PC-9 (cell line): ENCODE data around the gene KLHDC7B. TPM values are rescaled to one million over a fixed set of nuclear protein-coding genes. Genes with fewer than 3 reads are reported as not detected.

ENCODE experiments used
- BruUV-seq: library from RNA; stranded (reverse); fragments of 400-500 nt; replicated peaks from 2 replicates; lab custom pipeline; 2021; lab: Mats Ljungman, UMichigan
- CTCF ChIA-PET: fragments of 300-600 bp; sonication (Branson Sonifier 250); formaldehyde crosslinking; loops from one replicate; lab custom pipeline; 2022; ENCODE audit warnings: antibody characterized with exemption; lab: Charles Lee
- POLR2A ChIA-PET: fragments of 300-600 bp; sonication (Branson Sonifier 250); formaldehyde crosslinking; loops from one replicate; lab custom pipeline; 2022; ENCODE audit warnings: antibody characterized with exemption; ENCODE audit not compliant: unreplicated experiment; lab: Charles Lee
- DNase-seq, 2 experiments: peaks; one replicate each; pipeline versions ENCODE4 v3.0.0 to v3.0.0-alpha.2; 2015 to 2022; ENCODE audit warnings: mixed read lengths in 1 of 2
- H2AFZ ChIP-seq: fragments of 200-600 bp; sonication (generic); 2 replicates; pipeline ENCODE4 v1.8.1; 2017; ENCODE audit warnings: antibody characterized with exemption
- H3F3A ChIP-seq: fragments of 200-600 bp; sonication (generic); 2 replicates; pipeline ENCODE4 v1.8.1; 2017; ENCODE audit warnings: antibody characterized with exemption, mild to moderate bottlenecking, low read depth; ENCODE audit not compliant: insufficient read depth
- H3K27ac ChIP-seq: fragments of 200-600 bp; sonication (generic); 2 replicates; pipeline ENCODE4 v1.6.1; 2016; ENCODE audit warnings: mixed run types
- H3K27me3 ChIP-seq: fragments of 200-600 bp; sonication (generic); 2 replicates; pipeline ENCODE4 v1.6.1; 2016; ENCODE audit warnings: low read depth, mixed run types; ENCODE audit not compliant: insufficient read depth
- H3K36me3 ChIP-seq: fragments of 200-600 bp; sonication (generic); 2 replicates; pipeline ENCODE4 v1.6.1; 2016; ENCODE audit warnings: low read depth, mixed run types
- H3K4me1 ChIP-seq: fragments of 200-600 bp; sonication (generic); replicated peaks from 2 replicates; pipeline ENCODE4 v1.6.1; 2016; ENCODE audit warnings: mixed run types; ENCODE audit not compliant: insufficient read depth
- H3K4me2 ChIP-seq: fragments of 200-600 bp; sonication (generic); 2 replicates; pipeline ENCODE4 v1.6.1; 2017; ENCODE audit warnings: mixed run types
- H3K4me3 ChIP-seq: fragments of 200-600 bp; sonication (generic); 2 replicates; pipeline ENCODE4 v1.6.1; 2016; ENCODE audit warnings: mixed run types
- H3K79me2 ChIP-seq: fragments of 200-600 bp; sonication (generic); 2 replicates; pipeline ENCODE4 v1.6.1; 2017; ENCODE audit warnings: low read depth, mixed run types
- H3K9me2 ChIP-seq: fragments of 200-600 bp; sonication (generic); 2 replicates; pipeline ENCODE4 v1.8.1; 2017; ENCODE audit warnings: mild to moderate bottlenecking; ENCODE audit not compliant: insufficient read depth
- H3K9me3 ChIP-seq: fragments of 200-600 bp; sonication (generic); 2 replicates; pipeline ENCODE4 v1.8.1; 2016; ENCODE audit warnings: low read depth; ENCODE audit not compliant: insufficient read depth
- H4K20me1 ChIP-seq: fragments of 200-600 bp; sonication (generic); 2 replicates; pipeline ENCODE4 v1.8.1; 2017; ENCODE audit not compliant: insufficient read depth
- CTCF ChIP-seq: fragments of 200-600 bp; sonication (generic); conservative IDR thresholded peaks from 2 replicates; pipeline ENCODE4 v1.6.1; 2017; ENCODE audit warnings: mixed run types, antibody characterized with exemption, mild to moderate bottlenecking, moderate library complexity
- EZH2 ChIP-seq: fragments of 200-600 bp; sonication (generic); IDR thresholded peaks from 2 replicates; pipeline ENCODE4 v1.8.0; 2017; ENCODE audit warnings: antibody characterized with exemption, low read depth
- intact Hi-C: fragments of 100-400 bp; cut with micrococcal nuclease; formaldehyde crosslinking; loops from one replicate; pipeline ENCODE4 v1.10.0; 2022; ENCODE audit not compliant: unreplicated experiment
- total RNA-seq: library from RNA; stranded (reverse); gene quantifications from 2 replicates; pipeline ENCODE4 v1.2.3, GENCODE V29; 2021

Gene KLHDC7B
- total RNA-seq, 1 experiment from 2014 or later, result 0.72 TPM

DNA sequence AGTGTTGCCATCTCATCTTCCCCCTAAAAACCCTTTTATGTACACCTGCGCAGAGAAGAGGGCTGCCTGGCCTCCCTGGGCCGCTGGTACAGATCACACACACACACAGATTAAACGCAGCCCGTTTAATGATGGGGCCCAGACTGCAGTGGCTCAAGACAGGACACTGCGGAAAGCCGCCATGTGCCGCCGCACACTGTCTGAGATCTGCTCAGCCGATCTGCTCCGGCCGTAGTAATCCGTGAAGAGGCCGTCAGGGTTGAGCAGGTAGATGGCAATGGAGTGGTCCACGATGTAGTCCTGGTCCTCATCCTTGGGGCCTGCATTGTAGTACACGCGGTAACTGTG lies 22.3 kb upstream of the KLHDC7B start:
- H3K36me3 ChIP-seq, result peaks cover 16% of the 10 kb centered on the region
- H3K79me2 ChIP-seq, result peaks cover 23% of the 10 kb centered on the region
- no TSS peak for BruUV-seq
- H4K20me1 ChIP-seq, result peaks cover 24% of the 10 kb centered on the region
- no peaks in the 10 kb centered on the region for H3K9me2 ChIP-seq
- intact Hi-C loops, result no loop called here
- no peaks in the 10 kb centered on the region for H3K9me3 ChIP-seq
- peak overlapping the region; percentile 94; the same call in 1 of the 2 replicates for H3K4me2 ChIP-seq
- H3K27ac ChIP-seq, result no peak overlapping the region
- H2AFZ ChIP-seq, result no peak overlapping the region
- DNase-seq, result no peak
- CTCF ChIA-PET, result no interaction called here
- peaks cover 45% of the 10 kb centered on the region for H3F3A ChIP-seq
- POLR2A ChIA-PET, result no interaction called here
- peaks cover 23% of the 10 kb centered on the region for H3K4me1 ChIP-seq
- no peak overlapping the region for H3K4me3 ChIP-seq
- no peaks in the 10 kb centered on the region for H3K27me3 ChIP-seq
- TF ChIP-seq CTCF (no peak), EZH2 (no peak)

GRCh38 chr22:50523806-50524675 lies 21.7 kb upstream of the KLHDC7B start:
- Histone ChIP-seq H3K4me3 (peak overlapping the region; percentile 96), H3K27me3 (no peaks in the 10 kb centered on the region), H3K4me1 (peaks cover 23% of the 10 kb centered on the region), H3K79me2 (peaks cover 23% of the 10 kb centered on the region), H3K27ac (peak overlapping the region; percentile 56; the same call in 1 of the 2 replicates), H3K9me3 (no peaks in the 10 kb centered on the region), H3F3A (peaks cover 51% of the 10 kb centered on the region), H3K4me2 (peak overlapping the region; percentile 94), H2AFZ (no peak overlapping the region), H3K9me2 (no peaks in the 10 kb centered on the region), H3K36me3 (peaks cover 13% of the 10 kb centered on the region), H4K20me1 (peaks cover 24% of the 10 kb centered on the region)
- POLR2A ChIA-PET, result no interaction called here
- TSS peak; percentile 37 for BruUV-seq
- TF ChIP-seq EZH2 (no peak), CTCF (no peak)
- intact Hi-C loops, result loop anchor here (2.0 kb wide), 1 partner anchor 15 kb away; the partner anchor contains the start of gene NCAPH2
- CTCF ChIA-PET, result interaction anchor here (2.6 kb wide), 1 partner anchor 39 kb away, joined by 14 read pairs; the partner anchor contains the start of gene SYCE3
- DNase-seq, result peak in 1 of 2 experiments; percentile 28

GRCh38 chr22:50524676-50525103 lies 21.0 kb upstream of the KLHDC7B start:
- Histone ChIP-seq H3K9me3 (no peaks in the 10 kb centered on the region), H3K4me1 (peaks cover 23% of the 10 kb centered on the region), H4K20me1 (peaks cover 24% of the 10 kb centered on the region), H3K79me2 (peaks cover 23% of the 10 kb centered on the region), H3K27ac (peak overlapping the region; percentile 56), H2AFZ (peak overlapping the region; percentile 85), H3K27me3 (no peaks in the 10 kb centered on the region), H3K9me2 (no peaks in the 10 kb centered on the region), H3K4me2 (peak overlapping the region; percentile 94), H3K36me3 (peaks cover 7% of the 10 kb centered on the region), H3K4me3 (peak overlapping the region; percentile 96), H3F3A (peaks cover 53% of the 10 kb centered on the region)
- TF ChIP-seq EZH2, result no peak
- TF ChIP-seq CTCF, result no peak
- DNase-seq, result no peak
- intact Hi-C loops, result loop anchor here (2.0 kb wide), 1 partner anchor 16 kb away; the partner anchor contains the start of gene NCAPH2
- CTCF ChIA-PET, result interaction anchor here (1.2 to 2.6 kb wide), 2 partner anchors 38 to 183 kb away, joined by 4 to 14 read pairs; partner anchors contain the start of gene SYCE3
- BruUV-seq, result no TSS peak
- POLR2A ChIA-PET, result interaction anchor here (1.4 kb wide), 1 partner anchor 17 kb away, joined by 27 read pairs; the partner anchor contains the start of genes LMF2 and NCAPH2
